Measurements from ENCODE around the gene MLIP. TPM values are rescaled to one million over a fixed set of nuclear protein-coding genes. Genes with fewer than 3 reads are reported as not detected.

The MLIP gene
- polyA plus RNA-seq, 3 donors from 2014 or later: not detected

DNA sequence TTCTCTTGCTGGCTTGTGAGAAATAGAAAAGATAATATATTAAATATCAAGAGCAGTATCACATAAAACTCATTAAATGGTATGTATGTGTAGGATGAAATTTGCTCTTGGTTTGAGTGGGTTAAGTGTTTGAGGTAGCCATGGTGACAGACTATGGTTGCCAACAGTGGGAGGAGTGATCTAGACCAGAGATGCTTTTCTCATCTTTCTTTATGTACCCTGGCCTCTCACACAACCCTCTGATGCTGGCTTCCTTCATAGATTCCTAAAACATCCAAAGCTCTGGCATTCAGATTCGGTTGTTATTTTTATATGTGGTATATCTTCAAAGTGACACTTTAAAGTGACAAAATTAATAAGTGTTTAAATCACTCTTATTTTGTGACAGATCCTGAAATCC lies 9.0 kb upstream of the MLIP start:
- DNase-seq: no peak
- Mint-ChIP-seq H3K4me3 (no peak overlapping the region), H3K27me3 (ENCODE audit: low read depth in 3 of 3) (no peaks in the 10 kb centered on the region), H3K9me3 (peaks cover 0 to 7% (median 3%) of the 10 kb centered on the region in 6 donors), H3K4me1 (no peaks in the 10 kb centered on the region), H3K27ac (no peak overlapping the region), H3K36me3 (no peaks in the 10 kb centered on the region)

GRCh38 chr6:54103497-54103896 lies 7.7 kb upstream of the MLIP start:
- Mint-ChIP-seq H3K36me3 (no peaks in the 10 kb centered on the region), H3K4me1 (no peaks in the 10 kb centered on the region), H3K27ac (no peak overlapping the region), H3K27me3 (ENCODE audit: low read depth in 3 of 3) (no peaks in the 10 kb centered on the region), H3K9me3 (peaks cover 0 to 4% (median under 1%) of the 10 kb centered on the region in 6 donors), H3K4me3 (no peak overlapping the region)
- DNase-seq: no peak

- Mint-ChIP-seq H3K4me3 (no peak overlapping the region), H3K27me3 (ENCODE audit: low read depth in 3 of 3) (no peaks in the 10 kb centered on the region), H3K27ac (no peak overlapping the region), H3K36me3 (no peaks in the 10 kb centered on the region), H3K9me3 (peaks cover 0 to 4% (median 1%) of the 10 kb centered on the region in 6 donors), H3K4me1 (no peaks in the 10 kb centered on the region)
- no peak for DNase-seq
Observed at GRCh38 chr6:54106727-54107126, 4.5 kb upstream of the MLIP start.

DNA sequence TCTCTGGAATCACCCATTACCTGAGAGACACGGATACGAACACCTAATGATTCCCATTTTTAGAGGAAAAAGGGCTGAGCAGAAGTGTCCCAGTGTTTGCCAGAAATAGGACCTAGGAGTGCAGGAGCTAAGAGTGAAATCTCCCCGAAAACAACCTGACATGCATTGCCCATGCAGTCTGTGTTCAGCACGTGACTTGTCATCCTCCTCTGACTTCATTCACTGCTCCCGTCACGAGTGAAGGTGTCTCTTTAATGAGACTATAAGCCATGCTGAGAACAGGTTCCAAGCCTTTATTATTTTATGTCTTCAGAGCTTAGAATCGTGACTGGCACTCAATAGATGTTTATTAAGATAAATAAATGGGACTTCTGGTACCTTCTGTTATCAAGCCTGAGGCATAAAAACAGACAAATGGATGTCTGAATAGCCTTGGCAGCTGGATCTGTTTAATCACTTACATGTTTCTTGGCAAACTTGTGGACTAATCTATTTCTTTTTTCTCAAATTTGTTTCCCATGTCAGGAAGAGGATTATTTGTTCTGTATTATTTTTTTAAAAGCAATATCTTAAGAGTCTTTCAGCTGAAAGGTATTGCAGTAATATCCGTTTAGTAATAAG lies 3.7 kb upstream of the MLIP start:
- no peaks in the 10 kb centered on the region for H3K36me3 Mint-ChIP-seq
- H3K4me3 Mint-ChIP-seq: no peak overlapping the region
- H3K9me3 Mint-ChIP-seq: peaks cover 0 to 4% (median 1%) of the 10 kb centered on the region in 6 donors
- no peak overlapping the region for H3K27ac Mint-ChIP-seq
- no peaks in the 10 kb centered on the region for H3K4me1 Mint-ChIP-seq
- no peaks in the 10 kb centered on the region for H3K27me3 Mint-ChIP-seq (ENCODE audit: low read depth in 3 of 3)
- DNase-seq: no peak

- no peaks in the 10 kb centered on the region for H3K36me3 Mint-ChIP-seq
- no peaks in the 10 kb centered on the region for H3K27me3 Mint-ChIP-seq (ENCODE audit: low read depth in 3 of 3)
- no peak overlapping the region for H3K27ac Mint-ChIP-seq
- H3K4me1 Mint-ChIP-seq: no peaks in the 10 kb centered on the region
- H3K4me3 Mint-ChIP-seq: no peak overlapping the region
- peaks cover 0 to 4% (median under 1%) of the 10 kb centered on the region in 6 donors for H3K9me3 Mint-ChIP-seq
- DNase-seq: no peak
Observed at GRCh38 chr6:54108271-54108670, 3.0 kb upstream of the MLIP start.

GRCh38 chr6:54109586-54109985 lies 1.7 kb upstream of the MLIP start:
- Mint-ChIP-seq H3K36me3 (no peaks in the 10 kb centered on the region), H3K27ac (no peak overlapping the region), H3K4me3 (no peak overlapping the region), H3K9me3 (peaks cover 0 to 6% (median under 1%) of the 10 kb centered on the region in 6 donors), H3K27me3 (ENCODE audit: low read depth in 3 of 3) (no peaks in the 10 kb centered on the region), H3K4me1 (no peaks in the 10 kb centered on the region)
- DNase-seq: no peak

- no peaks in the 10 kb centered on the region for H3K36me3 Mint-ChIP-seq
- no peak overlapping the region for H3K4me3 Mint-ChIP-seq
- no peaks in the 10 kb centered on the region for H3K27me3 Mint-ChIP-seq (ENCODE audit: low read depth in 3 of 3)
- H3K9me3 Mint-ChIP-seq: peaks cover 2 to 19% (median 13%) of the 10 kb centered on the region in 6 donors
- no peak overlapping the region for H3K27ac Mint-ChIP-seq
- no peak for DNase-seq
- no peaks in the 10 kb centered on the region for H3K4me1 Mint-ChIP-seq
Observed at GRCh38 chr6:54112151-54112650, 958 bp downstream of the MLIP start.

- Mint-ChIP-seq H3K4me3 (no peak overlapping the region), H3K27ac (no peak overlapping the region), H3K36me3 (no peaks in the 10 kb centered on the region), H3K27me3 (ENCODE audit: low read depth in 3 of 3) (no peaks in the 10 kb centered on the region), H3K4me1 (no peaks in the 10 kb centered on the region), H3K9me3 (peaks cover 5 to 19% (median 14%) of the 10 kb centered on the region in 6 donors)
- DNase-seq: no peak
Observed at GRCh38 chr6:54114991-54115390, 3.7 kb downstream of the MLIP start.

- Mint-ChIP-seq H3K9me3 (peaks cover 5 to 19% (median 14%) of the 10 kb centered on the region in 6 donors), H3K27me3 (ENCODE audit: low read depth in 3 of 3) (peaks cover 0 to 2% (median 0%) of the 10 kb centered on the region in 3 donors), H3K27ac (no peak overlapping the region), H3K36me3 (no peaks in the 10 kb centered on the region), H3K4me3 (no peak overlapping the region), H3K4me1 (no peaks in the 10 kb centered on the region)
- DNase-seq: no peak
Observed at GRCh38 chr6:54115966-54116365, 4.7 kb downstream of the MLIP start.

DNA sequence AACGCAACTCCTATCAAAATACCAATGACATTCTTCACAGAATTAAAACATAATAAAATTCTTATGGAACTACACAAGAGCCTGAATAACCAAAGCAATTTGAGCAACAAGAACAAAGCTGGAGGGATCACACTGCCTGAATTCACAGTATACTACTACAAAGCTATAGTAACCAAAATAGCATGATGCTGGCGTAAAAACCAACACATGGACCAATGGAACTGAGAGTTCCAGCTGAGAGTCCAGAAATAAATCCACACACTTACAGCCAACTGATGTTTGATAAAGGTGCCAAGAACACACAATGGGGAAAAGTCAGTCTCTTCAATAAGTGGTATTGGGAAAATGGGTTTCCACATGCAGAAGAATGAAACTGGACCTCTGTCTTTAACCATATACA lies 6.9 kb downstream of the MLIP start:
- Mint-ChIP-seq H3K36me3 (no peaks in the 10 kb centered on the region), H3K4me3 (no peak overlapping the region), H3K4me1 (no peaks in the 10 kb centered on the region), H3K27ac (no peak overlapping the region), H3K27me3 (ENCODE audit: low read depth in 3 of 3) (peaks cover 0 to 2% (median 0%) of the 10 kb centered on the region in 3 donors), H3K9me3 (peaks cover 5 to 20% (median 14%) of the 10 kb centered on the region in 6 donors)
- no peak for DNase-seq

DNA sequence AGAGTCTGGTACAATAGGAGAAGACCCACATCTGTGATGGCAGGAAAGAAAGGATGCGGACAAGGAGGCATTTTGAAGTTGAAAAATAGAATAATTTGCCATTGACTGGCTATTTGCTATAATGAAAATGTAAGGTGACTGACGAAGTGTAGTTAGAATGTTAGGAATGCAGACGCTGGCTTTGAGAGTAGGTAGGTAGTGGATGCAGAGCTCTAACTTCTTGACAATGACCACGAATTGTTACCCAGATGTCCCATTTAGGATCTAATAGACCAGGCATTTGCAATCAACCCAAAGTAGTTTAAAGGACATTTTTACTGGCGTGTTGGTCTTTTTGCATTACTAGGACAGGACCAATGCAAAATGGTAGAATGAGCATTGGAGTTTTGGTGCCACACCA lies 14.2 kb downstream of the MLIP start:
- Mint-ChIP-seq H3K36me3 (no peaks in the 10 kb centered on the region), H3K27me3 (ENCODE audit: low read depth in 3 of 3) (no peaks in the 10 kb centered on the region), H3K4me3 (no peak overlapping the region), H3K27ac (no peak overlapping the region), H3K9me3 (peaks cover 0 to 11% (median 1%) of the 10 kb centered on the region in 6 donors), H3K4me1 (no peaks in the 10 kb centered on the region)
- DNase-seq: no peak

- Mint-ChIP-seq H3K36me3 (no peaks in the 10 kb centered on the region), H3K4me1 (no peaks in the 10 kb centered on the region), H3K27me3 (ENCODE audit: low read depth in 3 of 3) (peaks cover 0 to 1% (median 0%) of the 10 kb centered on the region in 3 donors), H3K9me3 (peaks cover 0 to 6% (median 2%) of the 10 kb centered on the region in 6 donors), H3K27ac (no peak overlapping the region), H3K4me3 (no peak overlapping the region)
- DNase-seq: no peak
Observed at GRCh38 chr6:54130179-54130578, 18.9 kb downstream of the MLIP start.

GRCh38 chr6:54132587-54132986 lies 21.3 kb downstream of the MLIP start:
- Mint-ChIP-seq H3K4me3 (no peak overlapping the region), H3K4me1 (no peaks in the 10 kb centered on the region), H3K27me3 (ENCODE audit: low read depth in 3 of 3) (peaks cover 0 to 3% (median 0%) of the 10 kb centered on the region in 3 donors), H3K27ac (no peak overlapping the region), H3K9me3 (peaks cover under 1 to 13% (median 6%) of the 10 kb centered on the region in 6 donors), H3K36me3 (peaks cover 0 to 3% (median 0%) of the 10 kb centered on the region in 3 donors)
- no peak for DNase-seq

GRCh38 chr6:54133186-54133585 lies 21.9 kb downstream of the MLIP start:
- Mint-ChIP-seq H3K27me3 (ENCODE audit: low read depth in 3 of 3) (peaks cover 0 to 3% (median 0%) of the 10 kb centered on the region in 3 donors), H3K9me3 (peaks cover 2 to 19% (median 8%) of the 10 kb centered on the region in 6 donors), H3K27ac (no peak overlapping the region), H3K4me3 (no peak overlapping the region), H3K36me3 (peaks cover 0 to 3% (median 0%) of the 10 kb centered on the region in 3 donors), H3K4me1 (no peaks in the 10 kb centered on the region)
- no peak for DNase-seq

DNA sequence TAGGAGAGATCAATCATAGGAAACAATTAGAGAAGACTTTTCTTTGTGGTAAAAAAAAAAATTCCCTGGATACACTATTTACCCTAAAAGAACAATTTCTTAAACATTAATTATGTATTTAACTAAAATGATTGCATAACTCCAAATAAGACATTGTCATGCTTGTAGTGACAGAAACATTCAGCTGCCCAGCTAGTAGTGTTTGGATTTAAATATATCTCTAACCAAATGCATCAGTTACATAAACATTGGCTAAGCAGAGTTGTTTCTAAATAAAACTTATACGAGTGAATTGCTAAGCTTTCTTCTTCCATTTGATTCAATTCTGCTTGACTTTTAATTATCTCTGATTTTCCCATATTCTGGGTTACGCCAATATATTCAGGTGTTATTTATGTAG lies 23.7 kb downstream of the MLIP start:
- Mint-ChIP-seq H3K27ac (no peak overlapping the region), H3K9me3 (peaks cover 2 to 19% (median 7%) of the 10 kb centered on the region in 6 donors), H3K4me1 (no peaks in the 10 kb centered on the region), H3K27me3 (ENCODE audit: low read depth in 3 of 3) (peaks cover 0 to 3% (median 0%) of the 10 kb centered on the region in 3 donors), H3K36me3 (peaks cover 0 to 3% (median 0%) of the 10 kb centered on the region in 3 donors), H3K4me3 (no peak overlapping the region)
- DNase-seq: no peak
